Measurements from ENCODE around the gene MRPL42. TPM values are rescaled to one million over a fixed set of nuclear protein-coding genes. Genes with fewer than 3 reads are reported as not detected.

MRPL42 gene
- polyA plus RNA-seq, 1 donor: 64.0 TPM

- Histone ChIP-seq H3K9me3 (ENCODE audit: control insufficient read depth, low read depth, low read length) (no peaks in the 10 kb centered on the region), H3K4me1 (ENCODE audit: control insufficient read depth, insufficient read depth, low read length) (peaks cover 14% of the 10 kb centered on the region), H3K27ac (ENCODE audit: low read length) (no peak overlapping the region), H3K4me3 (ENCODE audit: low read length) (no peak overlapping the region), H3K36me3 (ENCODE audit: control insufficient read depth, insufficient read depth, low read length) (no peaks in the 10 kb centered on the region), H3K27me3 (ENCODE audit: control insufficient read depth, insufficient read depth, low read length) (no peaks in the 10 kb centered on the region)
- DNase-seq: no peak
- no CpG with 5 or more reads among the region's 4 CpGs for WGBS (ENCODE audit: insufficient coverage, low lambda C conversion rate)
Observed at GRCh38 chr12:93443576-93443975, 23.7 kb upstream of the MRPL42 start.

DNA sequence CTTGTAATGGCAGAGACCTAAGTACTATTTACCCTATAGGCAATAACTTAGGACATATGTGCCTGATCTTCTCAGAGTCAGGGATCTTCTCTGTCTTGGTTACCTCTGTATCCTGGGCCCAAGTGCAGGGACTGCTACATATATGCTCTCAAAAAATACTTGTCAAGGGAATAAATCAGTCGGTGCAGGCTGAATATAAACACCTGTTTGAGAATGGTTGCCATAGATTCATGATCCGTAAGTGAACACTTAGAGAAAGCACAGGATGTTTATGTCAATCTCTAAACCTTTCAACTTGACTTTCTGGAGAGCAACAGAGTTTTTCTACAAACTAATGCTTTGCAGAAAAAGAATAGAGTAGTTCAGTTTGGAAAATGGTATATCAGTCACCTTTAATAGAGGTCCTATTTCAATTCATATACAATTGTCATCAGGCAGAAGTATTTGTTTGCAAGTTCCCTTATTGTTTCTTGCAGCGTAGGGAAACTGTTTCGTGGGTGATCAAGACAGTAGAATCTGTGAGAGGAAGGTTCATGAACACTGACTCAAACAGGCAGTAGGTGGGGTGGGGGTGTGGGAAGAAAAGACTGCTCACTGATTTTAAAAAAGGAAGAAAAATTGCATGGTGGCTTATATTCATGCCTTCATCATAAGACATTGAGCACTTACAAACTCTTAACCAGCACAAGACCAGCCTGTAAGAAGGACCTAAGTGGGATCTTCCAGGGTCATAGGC, 19.6 kb upstream of the MRPL42 start:
- no peaks in the 10 kb centered on the region for H3K27me3 ChIP-seq (ENCODE audit: control insufficient read depth, insufficient read depth, low read length)
- no peak for DNase-seq
- no peaks in the 10 kb centered on the region for H3K36me3 ChIP-seq (ENCODE audit: control insufficient read depth, insufficient read depth, low read length)
- no peaks in the 10 kb centered on the region for H3K9me3 ChIP-seq (ENCODE audit: control insufficient read depth, low read depth, low read length)
- H3K27ac ChIP-seq (ENCODE audit: low read length): no peak overlapping the region
- peaks cover 4% of the 10 kb centered on the region for H3K4me1 ChIP-seq (ENCODE audit: control insufficient read depth, insufficient read depth, low read length)
- WGBS (ENCODE audit: insufficient coverage, low lambda C conversion rate): 60% methylated on average over 1 of the region's 4 CpGs
- H3K4me3 ChIP-seq (ENCODE audit: low read length): no peak overlapping the region

DNA sequence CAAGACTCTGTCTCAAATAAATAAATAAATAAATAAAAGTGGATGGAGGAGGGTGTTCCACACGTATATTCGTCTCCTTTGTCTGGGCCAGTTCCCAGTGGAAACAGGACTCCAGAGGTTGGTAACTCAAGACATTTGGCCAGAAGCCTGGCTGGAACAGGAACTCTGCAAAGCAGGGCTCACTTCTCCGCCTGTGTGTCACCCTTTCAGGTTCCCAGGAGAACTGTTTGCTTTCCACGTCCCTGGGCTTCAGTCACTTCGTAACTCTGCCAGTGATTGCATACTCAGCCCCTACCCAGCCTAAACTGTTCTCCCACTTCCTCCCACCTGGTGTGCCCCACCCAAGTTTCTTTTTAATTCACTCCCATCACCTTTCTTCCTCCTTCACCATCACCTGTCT, 18.5 kb upstream of the MRPL42 start:
- Histone ChIP-seq H3K4me3 (ENCODE audit: low read length) (no peak overlapping the region), H3K27ac (ENCODE audit: low read length) (no peak overlapping the region), H3K4me1 (ENCODE audit: control insufficient read depth, insufficient read depth, low read length) (no peaks in the 10 kb centered on the region), H3K9me3 (ENCODE audit: control insufficient read depth, low read depth, low read length) (no peaks in the 10 kb centered on the region), H3K36me3 (ENCODE audit: control insufficient read depth, insufficient read depth, low read length) (no peaks in the 10 kb centered on the region), H3K27me3 (ENCODE audit: control insufficient read depth, insufficient read depth, low read length) (no peaks in the 10 kb centered on the region)
- DNase-seq: no peak
- 60% methylated on average over 1 of the region's 5 CpGs for WGBS (ENCODE audit: insufficient coverage, low lambda C conversion rate)

GRCh38 chr12:93449277-93449676, 18.0 kb upstream of the MRPL42 start:
- no peaks in the 10 kb centered on the region for H3K4me1 ChIP-seq (ENCODE audit: control insufficient read depth, insufficient read depth, low read length)
- no peaks in the 10 kb centered on the region for H3K9me3 ChIP-seq (ENCODE audit: control insufficient read depth, low read depth, low read length)
- H3K36me3 ChIP-seq (ENCODE audit: control insufficient read depth, insufficient read depth, low read length): no peaks in the 10 kb centered on the region
- DNase-seq: no peak
- no peak overlapping the region for H3K4me3 ChIP-seq (ENCODE audit: low read length)
- H3K27me3 ChIP-seq (ENCODE audit: control insufficient read depth, insufficient read depth, low read length): no peaks in the 10 kb centered on the region
- no CpG with 5 or more reads among the region's 1 CpG for WGBS (ENCODE audit: insufficient coverage, low lambda C conversion rate)
- H3K27ac ChIP-seq (ENCODE audit: low read length): no peak overlapping the region

GRCh38 chr12:93451423-93452158, 15.7 kb upstream of the MRPL42 start:
- Histone ChIP-seq H3K27me3 (ENCODE audit: control insufficient read depth, insufficient read depth, low read length) (no peaks in the 10 kb centered on the region), H3K4me1 (ENCODE audit: control insufficient read depth, insufficient read depth, low read length) (no peaks in the 10 kb centered on the region), H3K27ac (ENCODE audit: low read length) (no peak overlapping the region), H3K36me3 (ENCODE audit: control insufficient read depth, insufficient read depth, low read length) (no peaks in the 10 kb centered on the region), H3K9me3 (ENCODE audit: control insufficient read depth, low read depth, low read length) (no peaks in the 10 kb centered on the region), H3K4me3 (ENCODE audit: low read length) (no peak overlapping the region)
- WGBS (ENCODE audit: insufficient coverage, low lambda C conversion rate): 10% methylated on average over 2 of the region's 3 CpGs
- peak in 1 of 2 donors; percentile 56 for DNase-seq

DNA sequence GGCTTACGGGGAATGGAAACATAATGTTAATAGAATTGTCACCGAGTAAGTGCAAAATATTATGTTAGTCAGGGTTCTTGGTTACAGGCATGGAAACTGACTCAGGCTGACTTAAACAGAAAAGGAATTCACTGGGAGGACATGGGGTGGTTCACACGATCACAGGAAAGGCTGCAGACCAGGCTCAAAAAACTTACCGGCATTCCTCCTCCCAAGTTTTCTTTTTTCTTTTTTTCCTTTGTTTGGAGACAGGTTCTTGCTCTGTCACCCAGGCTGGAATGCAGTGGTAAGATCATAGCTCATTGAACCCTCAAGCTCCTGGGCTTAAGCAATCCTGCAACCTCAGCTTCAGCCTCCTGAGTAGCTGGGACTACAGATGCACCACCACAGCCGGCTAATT, 13.7 kb upstream of the MRPL42 start:
- H3K36me3 ChIP-seq (ENCODE audit: control insufficient read depth, insufficient read depth, low read length): no peaks in the 10 kb centered on the region
- H3K27ac ChIP-seq (ENCODE audit: low read length): no peak overlapping the region
- H3K9me3 ChIP-seq (ENCODE audit: control insufficient read depth, low read depth, low read length): no peaks in the 10 kb centered on the region
- H3K4me3 ChIP-seq (ENCODE audit: low read length): no peak overlapping the region
- DNase-seq: no peak
- no peaks in the 10 kb centered on the region for H3K27me3 ChIP-seq (ENCODE audit: control insufficient read depth, insufficient read depth, low read length)
- H3K4me1 ChIP-seq (ENCODE audit: control insufficient read depth, insufficient read depth, low read length): no peaks in the 10 kb centered on the region
- 100% methylated on average over 1 of the region's 5 CpGs for WGBS (ENCODE audit: insufficient coverage, low lambda C conversion rate)

DNA sequence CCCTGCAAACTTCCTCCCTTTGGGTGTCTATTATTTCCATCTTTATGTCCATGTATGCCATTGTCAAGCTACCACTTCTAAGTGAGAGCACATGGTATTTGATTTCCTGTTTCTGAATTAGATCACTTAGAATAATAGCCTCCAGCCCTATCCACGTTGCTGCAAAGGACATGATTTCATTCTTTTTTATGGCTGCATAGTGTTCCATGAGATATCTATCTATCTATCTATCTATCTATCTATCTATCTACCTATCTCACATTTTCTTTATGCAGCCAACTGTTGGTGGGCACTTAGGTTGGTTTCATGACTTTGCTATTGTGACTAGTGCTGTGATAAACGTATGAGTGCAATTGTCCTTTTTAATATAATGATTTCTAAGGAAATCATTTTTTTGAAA, 11.2 kb upstream of the MRPL42 start:
- no peak for DNase-seq
- Histone ChIP-seq H3K9me3 (ENCODE audit: control insufficient read depth, low read depth, low read length) (no peaks in the 10 kb centered on the region), H3K27ac (ENCODE audit: low read length) (no peak overlapping the region), H3K4me1 (ENCODE audit: control insufficient read depth, insufficient read depth, low read length) (no peaks in the 10 kb centered on the region), H3K36me3 (ENCODE audit: control insufficient read depth, insufficient read depth, low read length) (no peaks in the 10 kb centered on the region), H3K27me3 (ENCODE audit: control insufficient read depth, insufficient read depth, low read length) (no peaks in the 10 kb centered on the region), H3K4me3 (ENCODE audit: low read length) (no peak overlapping the region)
- WGBS (ENCODE audit: insufficient coverage, low lambda C conversion rate): no CpG with 5 or more reads among the region's 2 CpGs

GRCh38 chr12:93459097-93459496, 8.2 kb upstream of the MRPL42 start:
- no peaks in the 10 kb centered on the region for H3K27me3 ChIP-seq (ENCODE audit: control insufficient read depth, insufficient read depth, low read length)
- no peaks in the 10 kb centered on the region for H3K4me1 ChIP-seq (ENCODE audit: control insufficient read depth, insufficient read depth, low read length)
- H3K4me3 ChIP-seq (ENCODE audit: low read length): no peak overlapping the region
- no peak overlapping the region for H3K27ac ChIP-seq (ENCODE audit: low read length)
- DNase-seq: no peak
- no peaks in the 10 kb centered on the region for H3K9me3 ChIP-seq (ENCODE audit: control insufficient read depth, low read depth, low read length)
- H3K36me3 ChIP-seq (ENCODE audit: control insufficient read depth, insufficient read depth, low read length): no peaks in the 10 kb centered on the region
- WGBS (ENCODE audit: insufficient coverage, low lambda C conversion rate): 100% methylated on average over 3 of the region's 5 CpGs

DNA sequence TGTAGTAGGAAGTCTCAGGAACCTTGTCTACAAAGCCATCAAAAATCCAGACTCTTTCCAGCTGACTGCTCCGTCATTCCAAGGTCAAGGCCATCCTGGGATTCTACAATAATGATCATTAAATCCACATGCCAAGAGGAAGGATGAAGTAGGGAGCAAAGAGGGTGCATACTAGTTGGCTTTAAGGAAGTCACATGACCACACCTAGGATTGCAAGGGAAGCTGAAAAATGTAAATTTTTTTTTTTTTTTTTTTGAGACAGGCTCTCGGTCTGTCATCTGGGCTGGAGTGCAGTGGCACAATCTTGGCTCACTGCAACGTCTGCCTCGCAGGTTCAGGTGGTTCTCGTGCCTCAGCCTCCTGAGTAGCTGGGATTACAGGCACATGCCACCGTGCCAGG, 7.3 kb upstream of the MRPL42 start:
- Histone ChIP-seq H3K9me3 (ENCODE audit: control insufficient read depth, low read depth, low read length) (no peaks in the 10 kb centered on the region), H3K36me3 (ENCODE audit: control insufficient read depth, insufficient read depth, low read length) (no peaks in the 10 kb centered on the region), H3K27me3 (ENCODE audit: control insufficient read depth, insufficient read depth, low read length) (no peaks in the 10 kb centered on the region), H3K4me1 (ENCODE audit: control insufficient read depth, insufficient read depth, low read length) (no peaks in the 10 kb centered on the region), H3K27ac (ENCODE audit: low read length) (no peak overlapping the region), H3K4me3 (ENCODE audit: low read length) (no peak overlapping the region)
- no CpG with 5 or more reads among the region's 6 CpGs for WGBS (ENCODE audit: insufficient coverage, low lambda C conversion rate)
- no peak for DNase-seq

DNA sequence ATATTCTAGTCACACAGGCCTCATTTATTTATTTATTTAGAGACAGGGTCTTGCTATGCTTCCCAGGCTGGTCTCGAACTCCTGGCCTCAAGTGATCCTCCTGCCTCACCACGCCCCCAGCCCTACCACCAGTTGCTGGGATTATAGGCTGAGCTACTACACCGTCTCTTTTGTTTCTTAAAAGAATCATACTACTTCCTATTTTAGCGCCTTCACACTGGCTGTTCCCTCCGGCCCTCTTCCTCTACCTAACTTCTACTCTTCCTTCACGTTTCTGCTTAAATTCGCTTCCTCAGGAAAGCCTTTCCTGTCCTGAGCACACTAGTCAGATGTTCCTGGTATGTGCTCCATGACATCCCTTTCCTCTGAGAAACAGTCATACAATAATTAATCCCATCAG, 6.4 kb upstream of the MRPL42 start:
- Histone ChIP-seq H3K27me3 (ENCODE audit: control insufficient read depth, insufficient read depth, low read length) (no peaks in the 10 kb centered on the region), H3K36me3 (ENCODE audit: control insufficient read depth, insufficient read depth, low read length) (no peaks in the 10 kb centered on the region), H3K4me1 (ENCODE audit: control insufficient read depth, insufficient read depth, low read length) (no peaks in the 10 kb centered on the region), H3K4me3 (ENCODE audit: low read length) (no peak overlapping the region), H3K9me3 (ENCODE audit: control insufficient read depth, low read depth, low read length) (no peaks in the 10 kb centered on the region), H3K27ac (ENCODE audit: low read length) (no peak overlapping the region)
- 83% methylated on average over 4 of the region's 7 CpGs for WGBS (ENCODE audit: insufficient coverage, low lambda C conversion rate)
- no peak for DNase-seq

DNA sequence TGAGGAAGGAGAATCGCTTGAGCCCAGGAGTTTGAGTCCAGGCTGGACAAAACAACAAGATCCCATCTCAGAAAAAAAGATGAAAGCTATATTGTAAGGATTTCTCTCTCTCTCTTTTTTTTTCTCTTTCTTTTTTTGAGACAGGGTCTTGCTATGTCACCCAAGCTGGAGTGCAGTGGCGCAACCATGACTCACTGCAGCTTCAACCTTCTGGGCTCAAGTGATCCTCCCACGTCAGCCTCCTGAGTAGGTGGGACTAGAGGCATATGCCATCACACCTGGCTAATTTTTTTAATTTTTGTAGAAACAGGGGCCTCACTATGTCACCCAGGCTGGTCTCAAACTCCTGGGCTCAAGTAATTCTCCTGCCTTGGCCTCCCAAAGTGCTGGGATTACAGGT, 5.8 kb upstream of the MRPL42 start:
- Histone ChIP-seq H3K27me3 (ENCODE audit: control insufficient read depth, insufficient read depth, low read length) (no peaks in the 10 kb centered on the region), H3K36me3 (ENCODE audit: control insufficient read depth, insufficient read depth, low read length) (no peaks in the 10 kb centered on the region), H3K9me3 (ENCODE audit: control insufficient read depth, low read depth, low read length) (no peaks in the 10 kb centered on the region), H3K4me3 (ENCODE audit: low read length) (no peak overlapping the region), H3K4me1 (ENCODE audit: control insufficient read depth, insufficient read depth, low read length) (no peaks in the 10 kb centered on the region), H3K27ac (ENCODE audit: low read length) (no peak overlapping the region)
- no peak for DNase-seq
- WGBS (ENCODE audit: insufficient coverage, low lambda C conversion rate): no CpG with 5 or more reads among the region's 3 CpGs

All from large intestine (tissue), 3 donors.